ENCODE measurements around the gene EPS8L2.

- TF ChIP-seq EZH2phosphoT487 (IDR thresholded peaks at IDR 0.05; ENCODE audit: low read depth, severe bottlenecking, unreplicated experiment), result no peak
- no peak for TF ChIP-seq CTCF (IDR thresholded peaks at IDR 0.05; ENCODE audit: poor library complexity)
These were observed 13.1 kb upstream of the EPS8L2 start for GRCh38 chr11:692824-693414.

Measured in hepatocyte (in vitro differentiated cells).